Testis (tissue), 2 donors: ENCODE data around the gene UBE2B.

Source experiments
- CTCF ChIP-seq, 3 experiments: fragments of 450-650 bp in 2 of 3; fragments of 200-600 bp in 1 of 3; sonication (generic) in 1 of 3; IDR thresholded peaks; one replicate each; pipeline ENCODE4 v1.5.1; 2016 to 2019; ENCODE audit warnings: antibody characterized with exemption in 3 of 3, mild to moderate bottlenecking in 2 of 3, moderate library complexity in 1 of 3
- POLR2A ChIP-seq: fragments of 450-650 bp; IDR thresholded peaks from one replicate; pipeline ENCODE4 v1.6.1; 2017; ENCODE audit warnings: antibody characterized with exemption, mild to moderate bottlenecking, moderate library complexity

GRCh38 chr5:134328619-134329018 is 42.8 kb upstream of the UBE2B start:
- TF ChIP-seq POLR2A (no peak), CTCF (IDR thresholded peaks at IDR 0.05) (no peak)
